A549 (cell line): ENCODE data around the gene MARK2.

ENCODE experiments used
- BHLHE40 ChIP-seq: IDR thresholded peaks from 2 replicates; pipeline ENCODE4 v1.6.1; 2012; ENCODE audit warnings: low read depth, low read length, inconsistent platforms
- POLR2A ChIP-seq: IDR thresholded peaks from 2 replicates; pipeline ENCODE4 v1.6.1; 2012; ENCODE audit warnings: mild to moderate bottlenecking, low read length
- TF ChIP-seq, protein P1 (sequence below): fragments of 150-350 bp; IDR thresholded peaks from 2 replicates; pipeline ENCODE4 v1.6.1; 2014; ENCODE audit warnings: low read depth, mild to moderate bottlenecking, low read length

- TF ChIP-seq, protein P1, sequence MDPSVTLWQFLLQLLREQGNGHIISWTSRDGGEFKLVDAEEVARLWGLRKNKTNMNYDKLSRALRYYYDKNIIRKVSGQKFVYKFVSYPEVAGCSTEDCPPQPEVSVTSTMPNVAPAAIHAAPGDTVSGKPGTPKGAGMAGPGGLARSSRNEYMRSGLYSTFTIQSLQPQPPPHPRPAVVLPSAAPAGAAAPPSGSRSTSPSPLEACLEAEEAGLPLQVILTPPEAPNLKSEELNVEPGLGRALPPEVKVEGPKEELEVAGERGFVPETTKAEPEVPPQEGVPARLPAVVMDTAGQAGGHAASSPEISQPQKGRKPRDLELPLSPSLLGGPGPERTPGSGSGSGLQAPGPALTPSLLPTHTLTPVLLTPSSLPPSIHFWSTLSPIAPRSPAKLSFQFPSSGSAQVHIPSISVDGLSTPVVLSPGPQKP = no peak
- TF ChIP-seq BHLHE40 (no peak), POLR2A (no peak)
Measured at GRCh38 chr11:63892228-63892627, 53.3 kb downstream of the MARK2 start.
